ENCODE measurements around the gene GRM2. TPM values are rescaled to one million over a fixed set of nuclear protein-coding genes. Genes with fewer than 3 reads are reported as not detected.

The GRM2 gene
- polyA plus RNA-seq, 1 donor, result 0.43 TPM

DNA sequence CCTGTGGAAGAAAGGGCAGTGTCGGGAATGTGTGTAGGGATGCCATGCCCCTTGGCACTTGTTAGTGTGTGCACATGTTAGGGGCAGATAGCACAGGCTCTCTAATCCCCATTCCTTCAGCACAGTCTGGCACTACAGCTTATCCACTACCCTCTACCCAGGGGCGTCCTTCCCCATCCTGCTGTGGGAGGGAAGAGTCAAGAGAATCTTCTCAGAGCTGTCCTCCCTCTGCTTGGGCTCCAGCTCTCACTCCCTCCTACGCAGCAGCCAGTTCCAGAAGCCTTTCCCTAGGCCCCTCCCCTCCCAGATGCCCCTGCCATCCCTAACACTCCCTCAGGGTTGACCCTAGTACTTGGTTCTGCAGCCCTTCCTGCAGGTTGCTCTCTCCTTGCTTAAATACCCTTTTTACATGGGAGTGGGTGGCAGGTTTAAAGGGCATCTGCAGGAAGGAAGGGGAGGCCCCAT, 815 bp upstream of the GRM2 start:
- no peak for DNase-seq

DNA sequence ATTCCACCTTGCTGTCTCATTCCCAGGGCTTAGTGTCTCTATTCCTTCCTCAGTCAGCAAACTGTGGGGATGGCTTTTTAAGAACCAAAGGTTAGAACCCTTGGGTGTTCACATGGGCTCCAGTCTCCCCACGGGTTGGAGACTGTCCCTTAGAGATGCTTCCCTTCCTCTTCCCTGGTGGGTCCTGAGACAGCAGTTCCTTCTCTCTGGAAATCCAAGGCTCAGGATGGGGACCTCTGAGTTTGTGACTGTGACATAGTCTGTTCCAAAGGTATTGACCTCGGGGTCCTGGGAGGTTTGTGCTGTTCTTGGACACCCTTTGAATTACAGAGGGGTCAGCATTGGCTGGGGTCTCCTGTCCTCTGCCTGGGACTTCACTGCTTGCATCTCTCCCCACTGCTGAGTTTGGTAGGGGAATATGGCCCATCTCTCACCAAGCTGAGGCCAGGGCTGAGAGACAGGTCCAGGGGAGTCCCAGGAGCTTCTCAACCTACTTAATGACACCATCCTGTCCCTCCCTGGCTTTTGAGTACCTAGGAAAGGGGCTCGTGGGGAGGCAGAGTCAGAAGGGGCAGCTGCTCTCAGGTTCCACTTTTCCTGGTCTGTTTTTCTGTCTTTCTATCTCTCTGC, 1.5 kb downstream of the GRM2 start:
- DNase-seq, result no peak

DNA sequence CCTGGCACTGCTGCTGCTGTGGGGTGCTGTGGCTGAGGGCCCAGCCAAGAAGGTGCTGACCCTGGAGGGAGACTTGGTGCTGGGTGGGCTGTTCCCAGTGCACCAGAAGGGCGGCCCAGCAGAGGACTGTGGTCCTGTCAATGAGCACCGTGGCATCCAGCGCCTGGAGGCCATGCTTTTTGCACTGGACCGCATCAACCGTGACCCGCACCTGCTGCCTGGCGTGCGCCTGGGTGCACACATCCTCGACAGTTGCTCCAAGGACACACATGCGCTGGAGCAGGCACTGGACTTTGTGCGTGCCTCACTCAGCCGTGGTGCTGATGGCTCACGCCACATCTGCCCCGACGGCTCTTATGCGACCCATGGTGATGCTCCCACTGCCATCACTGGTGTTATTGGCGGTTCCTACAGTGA, 2.1 kb downstream of the GRM2 start:
- no peak for DNase-seq

DNA sequence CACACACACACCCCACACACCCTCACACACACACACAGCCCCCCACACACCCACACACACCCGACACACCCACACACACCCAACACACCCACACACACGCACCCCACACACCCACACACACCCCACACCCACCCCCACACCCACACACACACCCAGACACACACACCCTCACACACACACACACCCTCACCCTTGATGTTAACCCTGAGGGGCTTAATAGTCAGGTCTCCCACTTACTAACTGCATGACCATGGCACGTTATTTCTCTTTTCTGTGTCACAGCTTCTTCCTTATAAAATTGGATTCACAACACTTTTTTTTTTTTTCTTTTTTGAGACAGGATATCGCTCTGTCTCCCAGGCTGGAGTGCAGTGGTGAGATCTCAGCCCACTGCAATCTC, 2.8 kb downstream of the GRM2 start:
- DNase-seq, result no peak

DNA sequence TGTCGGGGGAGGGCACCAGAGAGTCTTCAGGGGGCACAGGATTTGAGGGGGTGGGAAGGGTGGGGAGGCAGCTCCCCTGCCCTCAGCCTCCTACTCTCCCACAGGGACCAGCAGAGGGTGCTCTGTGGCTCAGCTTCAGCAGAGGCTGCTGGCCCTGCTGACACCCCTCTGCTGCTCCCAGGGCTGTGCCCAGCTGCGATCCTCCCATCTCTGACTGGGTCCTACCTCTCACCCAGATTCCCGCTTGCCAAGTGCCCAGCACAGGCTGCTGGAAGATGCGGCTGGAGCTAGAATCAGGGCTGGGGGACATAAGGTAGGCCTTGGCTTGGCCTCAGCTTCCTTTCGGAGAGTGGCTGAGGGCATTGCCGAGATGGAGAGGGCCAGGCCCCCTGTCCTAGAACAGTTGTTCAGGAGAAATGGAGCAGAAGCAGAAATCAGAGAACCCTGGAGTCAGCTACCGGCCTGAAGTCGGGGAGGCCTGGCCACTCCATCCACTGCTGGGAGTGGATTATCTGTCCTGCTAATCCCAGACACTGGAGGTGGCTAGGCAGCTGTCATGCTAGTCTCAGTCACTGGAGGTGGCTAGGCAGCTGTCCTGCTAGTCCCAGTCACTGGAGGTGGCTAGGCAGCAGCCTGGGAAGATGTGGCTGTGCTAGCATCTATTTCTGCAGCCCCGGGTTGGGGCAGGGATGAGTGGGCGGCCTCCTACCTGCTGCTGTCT, 3.9 kb downstream of the GRM2 start:
- DNase-seq, result no peak

DNA sequence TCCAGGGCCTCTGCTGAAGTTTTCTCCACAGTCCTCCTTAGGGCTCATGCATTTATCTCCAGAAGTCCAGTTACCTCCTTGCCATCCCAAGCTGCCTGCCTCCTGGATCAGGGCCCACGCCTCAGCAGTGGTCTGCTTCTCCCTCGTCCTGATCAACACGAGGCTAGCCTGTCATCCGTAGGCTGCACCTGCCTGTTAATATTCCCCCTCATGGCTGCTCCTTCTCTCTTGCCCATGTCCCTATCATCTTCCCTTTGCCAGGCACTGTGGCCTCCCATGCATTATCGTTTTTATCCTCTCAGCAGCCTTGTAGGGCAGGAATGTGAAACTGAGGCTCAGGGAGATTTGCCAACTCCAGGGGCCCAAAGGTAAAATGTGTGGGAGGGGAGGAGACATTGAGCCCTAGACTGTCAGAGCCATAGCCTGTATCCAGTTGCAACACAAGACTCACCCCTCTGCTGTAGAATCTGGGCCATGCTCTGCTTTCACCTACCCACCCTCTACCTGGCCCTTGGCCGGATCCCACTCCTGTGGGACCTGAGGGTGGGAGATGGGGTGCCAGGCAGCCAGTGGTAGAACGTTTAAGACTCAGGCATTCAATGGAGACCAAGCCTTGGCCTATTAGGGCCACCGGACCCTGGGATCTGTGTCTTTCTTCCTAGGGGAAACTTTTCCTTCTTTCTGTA, 4.6 kb downstream of the GRM2 start:
- no peak for DNase-seq

DNA sequence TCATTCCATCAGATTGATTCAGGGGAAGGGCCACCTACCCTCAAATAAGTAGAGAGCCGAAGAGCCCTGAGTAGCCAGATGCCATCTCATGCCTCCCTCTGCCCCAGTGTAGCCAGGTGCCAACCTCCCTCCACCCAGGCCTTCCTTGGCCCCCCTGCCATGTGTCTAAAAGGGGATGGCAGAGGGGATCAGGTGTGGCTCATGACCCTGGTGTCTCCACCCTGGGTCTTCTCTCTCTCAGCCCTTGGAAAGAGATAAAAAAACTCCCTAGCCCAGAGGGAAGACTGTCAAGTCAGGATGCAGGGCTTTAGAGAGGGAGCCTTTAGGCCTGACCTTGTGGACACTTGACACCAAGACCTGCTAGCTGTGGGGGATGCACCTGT, 5.2 kb downstream of the GRM2 start:
- DNase-seq, result no peak

DNA sequence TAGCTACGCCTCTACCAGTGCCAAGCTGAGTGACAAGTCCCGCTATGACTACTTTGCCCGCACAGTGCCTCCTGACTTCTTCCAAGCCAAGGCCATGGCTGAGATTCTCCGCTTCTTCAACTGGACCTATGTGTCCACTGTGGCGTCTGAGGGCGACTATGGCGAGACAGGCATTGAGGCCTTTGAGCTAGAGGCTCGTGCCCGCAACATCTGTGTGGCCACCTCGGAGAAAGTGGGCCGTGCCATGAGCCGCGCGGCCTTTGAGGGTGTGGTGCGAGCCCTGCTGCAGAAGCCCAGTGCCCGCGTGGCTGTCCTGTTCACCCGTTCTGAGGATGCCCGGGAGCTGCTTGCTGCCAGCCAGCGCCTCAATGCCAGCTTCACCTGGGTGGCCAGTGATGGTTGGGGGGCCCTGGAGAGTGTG, 5.7 kb downstream of the GRM2 start:
- DNase-seq, result no peak

DNA sequence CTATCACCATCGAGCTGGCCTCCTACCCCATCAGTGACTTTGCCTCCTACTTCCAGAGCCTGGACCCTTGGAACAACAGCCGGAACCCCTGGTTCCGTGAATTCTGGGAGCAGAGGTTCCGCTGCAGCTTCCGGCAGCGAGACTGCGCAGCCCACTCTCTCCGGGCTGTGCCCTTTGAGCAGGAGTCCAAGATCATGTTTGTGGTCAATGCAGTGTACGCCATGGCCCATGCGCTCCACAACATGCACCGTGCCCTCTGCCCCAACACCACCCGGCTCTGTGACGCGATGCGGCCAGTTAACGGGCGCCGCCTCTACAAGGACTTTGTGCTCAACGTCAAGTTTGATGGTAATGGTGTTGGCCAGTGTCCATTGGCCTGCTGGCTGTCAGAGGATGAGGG, 6.1 kb downstream of the GRM2 start:
- no peak for DNase-seq

DNA sequence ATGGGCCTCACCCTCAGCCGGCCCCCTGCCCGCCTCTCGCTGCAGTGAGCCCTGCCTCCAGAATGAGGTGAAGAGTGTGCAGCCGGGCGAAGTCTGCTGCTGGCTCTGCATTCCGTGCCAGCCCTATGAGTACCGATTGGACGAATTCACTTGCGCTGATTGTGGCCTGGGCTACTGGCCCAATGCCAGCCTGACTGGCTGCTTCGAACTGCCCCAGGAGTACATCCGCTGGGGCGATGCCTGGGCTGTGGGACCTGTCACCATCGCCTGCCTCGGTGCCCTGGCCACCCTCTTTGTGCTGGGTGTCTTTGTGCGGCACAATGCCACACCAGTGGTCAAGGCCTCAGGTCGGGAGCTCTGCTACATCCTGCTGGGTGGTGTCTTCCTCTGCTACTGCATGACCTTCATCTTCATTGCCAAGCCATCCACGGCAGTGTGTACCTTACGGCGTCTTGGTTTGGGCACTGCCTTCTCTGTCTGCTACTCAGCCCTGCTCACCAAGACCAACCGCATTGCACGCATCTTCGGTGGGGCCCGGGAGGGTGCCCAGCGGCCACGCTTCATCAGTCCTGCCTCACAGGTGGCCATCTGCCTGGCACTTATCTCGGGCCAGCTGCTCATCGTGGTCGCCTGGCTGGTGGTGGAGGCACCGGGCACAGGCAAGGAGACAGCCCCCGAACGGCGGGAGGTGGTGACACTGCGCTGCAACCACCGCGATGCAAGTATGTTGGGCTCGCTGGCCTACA, 8.5 kb downstream of the GRM2 start:
- DNase-seq, result no peak

DNA sequence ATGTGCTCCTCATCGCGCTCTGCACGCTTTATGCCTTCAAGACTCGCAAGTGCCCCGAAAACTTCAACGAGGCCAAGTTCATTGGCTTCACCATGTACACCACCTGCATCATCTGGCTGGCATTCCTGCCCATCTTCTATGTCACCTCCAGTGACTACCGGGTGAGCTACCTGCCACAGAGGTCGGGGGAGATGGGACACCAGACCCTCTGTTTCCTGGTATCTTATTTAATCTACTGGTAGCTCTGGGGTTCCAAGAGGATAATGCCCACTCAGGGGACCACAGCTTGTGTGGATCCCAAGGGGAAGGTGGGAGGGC, 9.1 kb downstream of the GRM2 start:
- DNase-seq, result no peak

DNA sequence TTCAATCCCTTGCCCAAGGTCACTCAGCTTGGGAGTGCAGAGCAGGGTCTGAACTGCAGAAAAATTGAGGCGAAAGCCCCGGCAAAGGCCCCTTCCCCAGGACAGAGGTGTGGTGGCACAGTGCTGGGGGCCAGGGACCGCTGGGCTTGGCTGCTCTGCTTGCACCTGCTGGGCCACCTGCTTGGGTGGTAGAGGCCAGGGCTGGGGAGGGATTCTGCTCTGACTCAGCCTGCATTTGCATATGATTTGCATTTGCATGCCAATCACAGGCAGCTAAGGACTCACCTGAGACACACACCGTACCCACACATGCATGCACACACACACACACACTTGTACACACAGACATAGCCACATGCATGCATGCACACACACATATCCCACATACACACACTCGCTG, 9.9 kb downstream of the GRM2 start:
- no peak for DNase-seq

DNA sequence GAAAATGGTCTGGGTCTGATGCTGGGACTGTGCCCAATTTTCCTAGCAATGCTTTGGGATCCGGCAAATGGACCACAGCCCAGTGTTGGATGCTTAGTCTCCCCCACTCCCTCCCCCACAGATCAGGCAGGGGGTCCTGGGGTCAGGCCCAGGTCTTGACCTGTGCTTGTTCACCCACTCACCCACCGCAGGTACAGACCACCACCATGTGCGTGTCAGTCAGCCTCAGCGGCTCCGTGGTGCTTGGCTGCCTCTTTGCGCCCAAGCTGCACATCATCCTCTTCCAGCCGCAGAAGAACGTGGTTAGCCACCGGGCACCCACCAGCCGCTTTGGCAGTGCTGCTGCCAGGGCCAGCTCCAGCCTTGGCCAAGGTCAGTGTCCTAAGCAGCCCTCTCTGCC, 10.6 kb downstream of the GRM2 start:
- DNase-seq, result no peak

DNA sequence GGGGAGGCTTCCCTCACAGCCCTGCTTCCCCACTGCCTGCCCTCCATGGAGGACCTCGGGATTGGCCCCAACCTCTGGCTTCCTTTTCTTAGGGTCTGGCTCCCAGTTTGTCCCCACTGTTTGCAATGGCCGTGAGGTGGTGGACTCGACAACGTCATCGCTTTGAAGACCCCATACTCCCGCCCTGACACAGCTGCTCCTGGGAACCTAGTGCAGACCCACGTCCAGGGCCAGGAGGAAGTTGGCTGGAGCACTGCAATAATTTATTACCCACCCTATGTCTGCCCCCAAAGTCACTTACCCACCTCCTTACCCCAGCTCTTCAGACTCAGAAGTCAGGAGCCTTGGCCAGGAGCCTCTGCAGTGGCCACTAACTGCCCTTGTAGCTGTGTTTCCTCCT, 11.1 kb downstream of the GRM2 start:
- DNase-seq, result no peak

DNA sequence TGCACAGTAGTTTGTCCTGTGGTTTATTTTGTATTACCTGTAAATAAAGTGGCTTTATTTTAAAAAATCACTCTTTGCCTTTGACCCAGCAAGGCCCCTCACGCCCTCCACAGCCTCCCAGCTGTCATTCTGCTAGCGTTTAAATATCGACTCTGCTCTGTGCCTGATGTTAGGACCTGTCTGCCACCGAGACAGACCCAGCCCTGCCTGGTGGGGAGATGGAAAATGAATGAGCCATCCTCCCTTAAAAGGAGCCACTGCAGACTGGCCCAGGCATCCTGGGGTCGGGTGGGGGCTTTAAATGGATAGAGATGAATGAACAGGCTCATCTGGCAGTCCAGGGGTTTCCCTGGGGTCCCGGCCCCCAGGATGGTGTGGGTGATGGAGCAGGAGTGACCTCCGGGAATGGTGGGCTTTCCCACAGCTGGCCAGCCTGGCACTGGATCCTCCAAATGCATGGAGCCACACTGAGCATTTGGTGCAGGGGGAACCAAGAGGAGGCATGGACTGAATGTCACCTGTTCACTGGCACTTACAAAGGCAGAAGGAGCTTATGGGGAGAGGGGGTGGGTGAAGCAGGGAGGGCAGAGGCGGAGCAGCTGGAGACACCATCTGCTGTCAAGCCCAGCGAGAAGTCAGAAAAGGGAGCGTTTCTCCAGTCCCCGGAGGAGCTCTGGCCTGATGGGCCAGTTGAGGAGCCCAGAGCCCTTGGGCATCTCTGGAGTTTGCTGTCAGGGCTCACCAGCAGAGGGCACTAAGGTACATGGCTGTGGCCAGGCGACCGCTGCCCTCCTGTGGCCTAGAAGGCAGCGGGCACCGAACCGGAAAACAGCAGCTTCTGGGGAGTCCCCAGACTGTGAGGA, 11.9 kb downstream of the GRM2 start:
- DNase-seq, result no peak

DNA sequence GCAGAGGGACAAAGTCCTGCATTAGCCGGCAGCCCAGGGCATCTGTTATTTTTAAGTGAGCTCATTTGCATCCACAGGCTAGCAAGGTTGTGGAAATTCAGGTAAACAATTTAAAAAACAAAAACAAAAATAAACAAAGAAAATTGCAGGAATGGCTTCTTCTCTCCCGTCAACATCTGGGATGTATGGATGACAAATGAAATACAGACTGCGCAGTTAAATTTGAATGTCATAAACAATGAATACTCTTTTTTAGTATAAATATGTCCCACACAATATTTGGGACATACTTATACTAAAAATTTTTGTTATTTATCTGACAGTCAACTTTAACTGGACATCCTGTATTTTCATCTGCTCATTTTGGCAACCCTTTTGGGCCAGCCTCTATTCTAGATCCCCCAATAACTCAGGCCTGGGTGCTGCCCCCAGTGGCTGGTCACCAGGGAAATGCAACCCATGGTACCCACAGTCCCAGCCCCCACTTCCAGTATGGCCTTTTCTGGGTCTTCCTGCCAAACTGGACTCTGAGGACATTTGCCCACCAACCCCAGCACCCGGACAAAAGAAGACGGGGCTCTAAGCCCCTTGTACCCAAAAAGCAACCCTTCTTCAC, 12.7 kb downstream of the GRM2 start:
- DNase-seq, result no peak

DNA sequence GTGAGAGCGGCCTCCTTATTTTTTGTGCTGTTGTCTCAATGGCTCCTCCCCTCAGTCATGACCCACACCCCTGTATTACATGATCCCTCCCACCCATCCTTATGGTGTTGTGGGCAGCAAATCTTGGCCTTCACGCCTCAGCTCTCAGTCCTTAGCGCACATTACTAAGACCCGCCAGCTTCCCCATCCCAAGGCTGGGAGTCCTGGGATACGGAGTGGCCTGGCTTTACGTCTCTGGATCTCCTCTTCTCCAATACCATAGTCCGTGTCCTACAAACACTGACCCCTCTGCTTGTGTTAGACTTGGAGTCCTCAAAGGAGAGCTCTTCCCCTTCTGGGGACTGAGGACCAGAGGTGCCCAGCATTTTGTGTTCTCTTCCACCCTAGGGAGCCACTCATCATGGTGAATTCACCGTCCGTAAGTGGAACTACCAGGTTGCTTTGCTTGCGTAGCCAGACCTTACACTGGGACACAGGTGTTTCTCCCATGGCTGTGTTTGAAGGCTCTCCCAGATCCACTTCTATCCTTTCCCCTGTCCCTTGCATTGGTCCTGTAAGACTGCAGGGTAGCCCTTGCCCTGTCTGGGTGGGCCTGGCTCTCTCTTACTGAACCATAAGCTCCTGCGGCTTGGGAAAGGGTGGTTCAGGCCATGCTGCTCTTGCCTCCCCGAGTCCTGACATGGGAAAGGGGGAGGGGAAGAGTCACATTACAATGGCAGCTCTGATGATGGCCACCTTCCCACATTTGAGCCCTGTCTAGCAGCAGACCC, 13.6 kb downstream of the GRM2 start:
- no peak for DNase-seq

DNA sequence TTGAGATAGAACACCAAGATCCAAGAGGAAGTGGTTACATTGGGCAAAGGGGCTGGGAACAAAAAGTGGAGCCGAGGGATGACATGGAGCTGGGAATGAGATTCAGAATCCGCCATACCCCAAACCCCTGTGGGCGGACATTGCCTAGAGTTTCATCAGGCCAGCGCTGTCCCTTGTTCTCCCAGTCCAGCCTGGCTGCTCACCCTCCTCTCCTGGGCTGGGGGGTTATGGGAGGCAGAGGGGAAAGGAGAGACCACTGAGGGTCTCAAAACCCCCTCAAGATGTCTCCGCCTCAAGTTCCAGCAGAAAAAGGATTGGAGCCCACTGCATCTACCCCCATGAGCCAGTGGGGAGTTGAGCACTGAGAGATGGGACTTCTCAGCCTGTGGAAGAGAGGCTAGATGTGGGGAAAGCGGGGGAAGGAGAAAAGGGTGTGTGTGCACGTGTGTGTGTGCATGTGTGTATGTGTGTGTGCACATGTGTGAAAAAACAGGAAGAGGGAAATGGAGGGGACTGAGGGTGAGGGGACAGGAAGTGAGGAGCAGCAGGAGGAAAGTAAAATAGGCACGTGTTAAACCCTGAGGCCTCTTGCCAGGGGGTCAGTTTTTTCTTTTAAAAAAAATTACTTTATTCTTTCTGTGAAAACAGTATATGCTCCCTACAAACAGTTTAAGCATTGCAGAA, 14.3 kb downstream of the GRM2 start:
- DNase-seq, result no peak

DNA sequence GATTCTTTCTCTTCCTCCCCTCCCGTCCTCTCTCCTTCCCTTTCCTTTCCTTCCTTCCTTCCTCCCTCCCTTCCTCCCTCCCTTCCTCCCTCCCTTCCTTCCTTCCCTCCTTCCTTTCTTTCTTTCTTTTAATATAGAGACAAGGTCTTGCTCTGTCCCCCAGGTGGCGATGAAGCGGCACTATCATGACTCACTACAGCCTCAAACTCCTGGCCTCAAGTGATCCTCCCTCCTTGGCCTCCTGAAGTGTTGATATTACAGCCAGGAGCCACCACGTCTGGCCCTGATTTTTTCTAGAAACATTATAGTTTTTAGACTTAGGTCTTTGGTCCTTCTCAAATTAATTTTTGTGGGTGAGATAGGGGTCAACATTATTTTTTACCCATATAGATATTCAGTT, 15.5 kb downstream of the GRM2 start:
- no peak for DNase-seq

DNA sequence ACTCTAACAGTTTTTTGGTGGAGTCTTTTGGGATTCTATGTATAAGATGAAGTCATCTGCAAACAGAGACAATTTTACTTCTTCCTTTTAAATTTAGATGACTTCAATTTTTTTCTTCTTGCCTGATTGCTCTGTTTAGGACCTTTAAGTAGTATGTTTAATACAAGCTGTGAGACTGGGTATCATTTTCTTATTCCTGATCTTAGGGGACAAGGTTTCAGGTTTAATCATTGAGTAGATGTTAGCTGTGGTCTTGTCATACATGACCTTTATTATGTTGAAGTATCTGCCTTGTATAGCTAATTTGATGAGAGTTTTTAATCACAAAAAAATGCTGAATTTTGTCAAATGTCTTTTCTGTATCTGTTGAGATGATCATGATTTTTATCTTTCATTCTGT, 20.6 kb downstream of the GRM2 start:
- no peak for DNase-seq
